ENCODE data around the gene SIRPG.
"Not testable (repeated sequence)": the region's sequence is repeated elsewhere in the genome, so short reads cannot be mapped to it uniquely, and the experiment has no call there.

Gene SIRPG

DNA sequence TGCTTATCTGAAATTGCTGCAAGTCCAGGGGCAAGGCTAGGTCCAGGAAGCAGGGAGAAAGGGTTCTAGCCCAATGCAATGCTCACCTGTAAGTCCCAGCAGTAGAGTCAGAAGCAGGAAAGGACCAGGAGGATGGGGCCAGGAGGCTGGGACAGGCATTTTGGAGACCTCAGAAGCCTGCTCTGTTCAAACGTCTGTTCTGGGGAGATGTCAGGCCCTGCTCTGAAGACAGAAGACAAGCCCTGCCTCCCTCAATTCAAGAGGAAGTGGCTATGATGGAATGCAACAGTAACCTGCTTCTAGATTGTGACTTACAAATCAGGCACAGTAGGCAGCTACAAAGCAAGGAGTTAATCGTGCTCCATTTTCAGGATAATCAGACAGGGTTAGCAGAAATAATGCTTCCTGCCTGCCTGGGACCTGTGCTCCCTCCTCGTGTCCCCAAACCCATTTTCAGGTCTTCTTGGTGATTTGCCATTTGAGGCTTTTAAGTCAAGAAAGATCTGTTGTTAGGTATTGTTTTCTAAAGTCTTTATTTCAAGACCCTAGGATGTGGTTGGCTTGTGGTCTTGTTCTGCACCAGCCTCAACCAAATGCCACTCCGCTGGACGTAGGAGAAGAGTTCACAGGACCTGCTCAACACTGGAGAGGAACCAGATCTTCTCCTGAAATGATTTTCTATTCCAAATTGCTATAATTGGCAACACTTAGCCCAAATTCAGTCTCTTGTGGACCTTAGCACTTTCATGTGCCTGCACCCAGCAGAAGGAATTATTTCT, at the start of gene SIRPG:
Gene SIRPG, minus strand, starts transcription at position 224 of the 779 bp plus-strand sequence. Its CDS starts 65 bp downstream, at position 159.
- DNase-seq = no peak
- intact Hi-C loops (cut with DNase I) = no loop called here

DNA sequence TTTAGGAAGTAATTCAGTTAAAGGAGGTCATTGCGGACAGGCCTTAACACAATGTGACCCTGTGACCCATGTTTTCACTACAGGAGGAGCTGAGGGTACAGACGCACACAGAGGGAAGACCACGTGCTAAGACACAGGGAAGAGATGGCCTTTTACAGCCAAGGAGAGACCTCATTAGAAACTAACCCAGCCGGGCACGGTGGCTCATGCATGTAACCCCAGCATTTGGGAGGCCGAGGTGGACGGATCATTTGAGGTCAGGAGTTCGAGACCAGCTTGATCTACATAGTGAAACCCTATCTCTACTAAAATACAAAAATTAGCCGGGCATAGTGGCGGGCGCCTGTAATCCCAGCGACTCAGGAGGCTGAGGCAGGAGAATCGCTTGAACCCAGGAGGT, 49.3 kb upstream of the SIRPG start:
- intact Hi-C loops (cut with DNase I); DNase-seq: not testable (repeated sequence)

DNA sequence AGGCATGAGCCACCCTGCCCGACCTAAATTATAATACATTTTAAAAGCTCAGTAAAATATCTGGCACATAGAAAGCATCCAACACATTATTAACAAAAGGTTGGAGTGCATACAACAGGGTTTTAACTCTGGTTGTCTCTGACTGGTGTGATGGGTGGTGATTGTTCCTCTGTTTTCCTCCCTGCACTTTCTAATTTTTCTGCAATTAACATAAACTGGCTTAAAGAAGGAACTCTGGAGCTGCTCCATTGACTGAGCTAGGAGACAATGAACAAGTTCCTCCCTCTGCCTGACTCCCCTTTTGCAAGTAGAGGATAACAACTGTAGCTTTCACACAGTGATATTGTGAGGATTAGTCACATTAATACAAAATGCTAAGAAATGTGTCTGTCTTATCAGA, 48.5 kb upstream of the SIRPG start:
- intact Hi-C loops (cut with DNase I) = no loop called here
- no peak for DNase-seq

DNA sequence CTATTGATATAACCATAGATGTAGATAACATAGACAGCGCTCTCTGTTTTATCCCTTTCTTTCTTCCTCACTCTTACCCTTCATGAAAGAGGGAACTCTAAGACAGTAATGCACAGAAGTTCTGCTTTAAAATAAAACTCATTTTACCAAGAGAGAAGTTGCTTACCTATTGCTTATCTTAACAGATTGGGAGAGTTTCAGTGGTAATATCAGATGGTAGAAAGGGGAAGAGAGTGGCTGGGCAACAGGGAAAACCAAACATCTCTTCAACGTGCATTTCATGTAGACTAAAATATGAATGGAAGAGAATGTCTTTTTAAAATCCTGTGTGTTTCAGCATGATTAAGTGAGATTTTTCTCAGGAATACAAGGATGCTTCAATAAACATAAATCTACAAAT, 45.3 kb upstream of the SIRPG start:
- DNase-seq = no peak
- intact Hi-C loops (cut with DNase I) = no loop called here

DNA sequence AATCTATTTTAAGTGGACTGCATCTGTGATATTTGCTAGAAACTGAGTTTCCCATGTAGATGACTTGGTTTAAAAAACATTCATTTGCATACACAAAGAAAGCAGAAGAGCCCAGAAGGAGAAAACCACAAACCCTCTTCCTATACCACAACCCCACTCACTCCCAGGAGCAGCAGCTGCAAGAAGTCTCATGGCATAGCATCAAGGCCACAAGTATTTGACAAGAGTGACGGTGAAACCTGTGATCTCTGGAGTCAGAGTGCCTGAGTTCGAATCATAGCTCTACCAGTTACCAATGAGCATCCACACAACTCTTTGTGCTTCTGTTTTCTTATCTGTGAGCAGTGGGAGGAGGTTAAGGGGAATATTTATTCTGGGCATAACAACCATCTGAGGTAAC, 44.7 kb upstream of the SIRPG start:
- no peak for DNase-seq
- intact Hi-C loops (cut with DNase I) = no loop called here

DNA sequence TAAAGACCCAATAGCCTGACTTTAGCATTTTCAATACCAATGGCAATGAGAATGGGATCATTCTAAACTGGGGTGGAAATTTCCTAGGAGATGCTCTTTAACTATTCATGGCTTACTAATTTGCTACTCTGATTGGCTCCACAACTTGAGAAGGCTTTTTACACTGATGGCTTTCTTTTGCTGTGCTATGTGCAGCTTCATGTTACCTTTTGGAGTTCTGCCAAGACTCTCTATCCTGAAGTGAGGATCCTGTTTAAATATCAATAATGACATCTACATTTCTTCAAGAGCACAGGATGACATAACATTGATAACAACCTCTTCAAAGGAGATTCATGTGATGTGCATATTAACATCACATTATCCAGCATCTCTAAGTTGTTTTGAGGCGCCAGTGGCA, 43.4 kb upstream of the SIRPG start:
- intact Hi-C loops (cut with DNase I) = no loop called here
- no peak for DNase-seq

DNA sequence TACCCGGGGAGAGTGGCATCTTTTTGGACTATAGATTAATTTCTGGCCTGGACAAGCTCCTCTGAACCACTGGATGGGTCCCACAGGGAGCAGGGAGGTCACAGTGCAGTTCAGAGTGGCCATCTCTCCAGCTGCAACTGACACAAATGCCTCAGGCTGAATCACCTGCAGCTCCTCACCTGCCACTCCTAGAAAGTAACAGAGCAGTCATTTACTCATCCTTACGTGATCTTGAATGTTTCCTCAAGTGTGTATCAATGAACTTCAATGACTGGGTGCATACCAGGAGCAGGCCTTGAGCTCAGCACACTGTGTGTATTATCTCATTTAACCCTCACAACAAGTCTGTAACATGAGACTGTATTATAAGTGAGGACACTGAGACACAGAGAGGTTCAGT, 40.0 kb upstream of the SIRPG start:
- intact Hi-C loops (cut with DNase I) = no loop called here
- DNase-seq = no peak

DNA sequence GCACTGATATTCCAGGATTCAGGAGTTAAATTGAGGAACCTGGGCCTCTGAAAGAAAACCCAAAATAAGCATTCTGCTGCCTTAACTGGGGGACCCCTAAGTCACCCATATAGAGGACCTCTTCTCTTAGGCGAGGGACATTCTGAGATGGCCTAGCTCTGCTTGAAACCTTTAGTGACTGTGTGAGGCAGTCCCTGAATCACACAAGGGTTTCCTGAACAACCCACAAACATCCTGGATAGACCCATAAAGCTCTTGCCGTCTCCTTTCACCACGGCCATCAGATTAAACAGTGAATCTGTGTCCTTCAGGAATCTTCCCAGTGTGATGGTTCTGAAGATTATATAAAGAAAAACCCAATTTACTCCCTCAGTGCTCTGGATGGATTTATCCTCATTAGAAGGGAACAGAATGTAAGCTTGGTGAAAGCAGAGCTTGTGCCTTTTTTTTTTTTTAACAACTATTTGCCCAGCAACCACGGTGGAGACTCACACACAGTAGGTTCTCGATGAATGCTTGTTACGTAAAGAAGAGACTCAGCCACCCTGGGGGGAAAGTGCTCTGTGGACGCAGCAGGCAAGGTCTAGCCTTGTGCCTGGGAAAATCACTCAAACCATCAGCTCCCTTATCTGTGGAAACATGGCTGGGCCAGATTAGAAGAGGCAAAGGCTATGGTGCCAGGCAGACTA, 39.1 kb upstream of the SIRPG start:
- DNase-seq = no peak
- intact Hi-C loops (cut with DNase I) = no loop called here

DNA sequence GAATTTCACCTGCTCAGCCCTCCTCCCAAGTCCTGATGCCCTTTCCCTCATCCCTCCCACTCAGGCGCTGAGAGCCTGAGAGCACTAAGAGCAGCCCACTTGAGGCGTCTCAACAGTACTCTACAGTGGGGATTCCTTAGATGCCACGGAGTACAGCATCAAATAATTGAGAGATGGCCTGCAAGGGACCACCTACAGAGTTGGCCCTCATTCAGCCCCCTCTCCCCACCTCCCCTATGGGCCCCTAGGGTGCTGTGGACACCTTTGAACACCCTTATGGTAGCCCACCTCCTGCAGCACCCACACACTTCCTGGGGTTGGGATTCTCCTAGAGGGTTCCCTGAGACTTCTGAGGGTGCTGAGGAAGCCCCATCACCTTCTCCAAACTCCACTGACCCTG, 37.1 kb upstream of the SIRPG start:
- intact Hi-C loops (cut with DNase I) = no loop called here
- DNase-seq = no peak

DNA sequence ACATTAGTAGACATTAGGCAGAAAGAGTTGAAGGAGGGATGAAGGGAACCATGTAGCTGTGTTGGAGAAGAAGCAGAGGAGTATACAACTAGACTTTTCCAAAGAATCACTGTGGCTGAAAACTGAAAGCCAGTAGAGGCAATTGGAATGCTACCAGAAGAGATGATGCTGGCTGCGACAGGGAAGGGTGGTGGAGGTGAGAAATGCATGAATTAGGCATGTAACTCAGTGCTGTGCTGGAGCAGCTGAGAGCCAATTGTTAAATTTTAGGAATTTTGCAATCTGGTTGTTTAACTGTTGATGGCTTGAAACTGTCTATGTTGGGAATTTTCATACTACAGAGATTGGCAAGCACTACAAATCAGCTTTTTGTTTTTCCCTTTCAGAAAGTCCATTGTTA, 35.8 kb upstream of the SIRPG start:
- no peak for DNase-seq
- intact Hi-C loops (cut with DNase I) = no loop called here

DNA sequence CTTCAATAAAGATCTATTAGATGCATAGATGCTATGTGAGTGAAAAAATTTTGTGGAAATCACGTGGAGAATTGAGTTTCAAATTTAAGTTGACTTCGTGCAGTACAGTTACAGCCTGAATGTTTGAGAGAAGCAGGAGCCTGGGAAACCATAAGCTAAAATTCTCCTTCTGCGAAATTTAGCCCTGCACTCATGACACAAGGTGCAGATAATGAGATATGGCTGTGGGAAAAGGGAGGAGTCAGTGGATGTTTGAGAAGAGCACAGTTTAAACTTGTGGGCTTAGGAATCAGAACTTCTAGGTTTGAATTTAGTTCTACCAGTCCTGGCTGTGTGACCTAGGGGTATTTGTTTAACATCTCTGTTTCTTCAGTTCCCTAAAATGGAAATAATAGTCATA, 32.1 kb upstream of the SIRPG start:
- DNase-seq = no peak
- intact Hi-C loops (cut with DNase I) = no loop called here

DNA sequence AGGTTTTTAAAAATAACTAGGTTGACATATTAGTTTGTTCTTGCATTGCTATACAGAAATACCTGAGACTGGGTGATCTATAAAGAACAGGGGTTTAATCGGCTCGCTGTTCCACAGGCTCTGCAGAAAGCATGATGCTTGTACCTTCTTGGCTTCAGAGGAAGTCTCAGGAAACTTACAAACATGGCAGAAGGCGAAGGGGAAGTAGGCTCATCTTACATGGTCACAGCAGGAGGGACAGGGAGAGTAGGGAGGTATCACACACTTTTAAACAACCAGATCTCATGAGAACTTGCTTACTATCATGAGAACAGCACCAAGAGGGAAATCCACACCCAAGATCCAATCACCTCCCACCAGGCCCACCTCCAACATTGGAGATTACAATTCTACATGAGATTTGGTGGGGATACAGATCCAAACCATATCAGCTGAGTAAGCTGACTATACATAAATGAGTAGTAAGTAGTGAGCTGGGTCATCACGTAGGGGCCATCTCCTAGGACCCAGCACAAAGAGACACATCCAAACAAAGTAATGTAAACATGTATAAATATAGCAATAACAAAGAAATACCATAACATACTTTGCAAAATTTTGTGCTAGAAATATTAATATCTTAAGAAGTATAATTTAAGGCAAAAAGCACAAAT, 31.4 kb upstream of the SIRPG start:
- no peak for DNase-seq
- intact Hi-C loops (cut with DNase I) = no loop called here

DNA sequence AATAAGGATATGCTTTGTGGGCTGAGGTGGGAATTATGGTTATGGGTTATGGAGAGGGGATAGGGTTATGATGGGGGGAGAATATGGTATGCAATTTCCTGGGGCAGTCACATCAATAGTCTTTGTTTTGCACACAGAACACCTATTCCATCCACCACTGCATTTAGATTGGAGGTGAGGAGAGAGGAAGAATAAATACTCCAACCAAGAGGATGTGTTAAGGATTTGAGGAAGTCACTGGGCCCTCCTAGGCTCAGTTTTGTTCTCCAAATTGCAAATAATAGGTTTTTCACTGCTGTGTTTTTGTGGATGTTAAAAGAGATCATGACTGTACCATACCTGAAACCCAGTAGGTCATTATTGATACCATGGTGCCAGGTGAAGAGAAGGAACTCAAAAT, 29.5 kb upstream of the SIRPG start:
- no peak for DNase-seq
- intact Hi-C loops (cut with DNase I) = no loop called here

DNA sequence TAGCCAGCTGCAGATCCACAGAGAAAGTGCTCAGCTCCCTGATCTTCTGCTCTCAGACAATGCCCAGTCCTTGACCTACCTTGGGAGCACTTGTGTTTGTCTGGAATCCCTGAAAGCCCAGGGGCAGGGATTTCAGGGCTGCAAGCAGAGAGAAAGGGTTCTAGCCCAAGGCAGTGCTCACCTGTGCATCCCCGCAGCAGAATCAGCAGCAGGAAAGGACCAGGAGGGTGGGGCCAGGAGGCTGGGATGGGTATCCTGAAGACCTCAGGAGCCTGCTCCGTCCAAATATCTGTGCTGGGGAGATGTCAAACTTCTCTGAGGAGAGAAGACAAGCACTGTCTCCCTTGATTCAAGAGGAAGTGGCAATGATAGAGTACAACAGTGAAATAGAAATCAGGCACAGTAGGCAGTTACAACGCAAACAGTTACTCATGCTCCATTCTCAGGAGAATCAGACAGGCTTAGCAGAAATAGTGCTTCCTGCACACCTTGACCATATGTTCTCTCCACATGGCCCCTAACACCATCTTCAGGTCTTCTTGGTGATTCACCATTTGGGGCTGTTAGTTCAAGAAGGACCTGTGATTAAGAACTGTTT, 28.7 kb upstream of the SIRPG start:
- DNase-seq = no peak
- intact Hi-C loops (cut with DNase I) = no loop called here

DNA sequence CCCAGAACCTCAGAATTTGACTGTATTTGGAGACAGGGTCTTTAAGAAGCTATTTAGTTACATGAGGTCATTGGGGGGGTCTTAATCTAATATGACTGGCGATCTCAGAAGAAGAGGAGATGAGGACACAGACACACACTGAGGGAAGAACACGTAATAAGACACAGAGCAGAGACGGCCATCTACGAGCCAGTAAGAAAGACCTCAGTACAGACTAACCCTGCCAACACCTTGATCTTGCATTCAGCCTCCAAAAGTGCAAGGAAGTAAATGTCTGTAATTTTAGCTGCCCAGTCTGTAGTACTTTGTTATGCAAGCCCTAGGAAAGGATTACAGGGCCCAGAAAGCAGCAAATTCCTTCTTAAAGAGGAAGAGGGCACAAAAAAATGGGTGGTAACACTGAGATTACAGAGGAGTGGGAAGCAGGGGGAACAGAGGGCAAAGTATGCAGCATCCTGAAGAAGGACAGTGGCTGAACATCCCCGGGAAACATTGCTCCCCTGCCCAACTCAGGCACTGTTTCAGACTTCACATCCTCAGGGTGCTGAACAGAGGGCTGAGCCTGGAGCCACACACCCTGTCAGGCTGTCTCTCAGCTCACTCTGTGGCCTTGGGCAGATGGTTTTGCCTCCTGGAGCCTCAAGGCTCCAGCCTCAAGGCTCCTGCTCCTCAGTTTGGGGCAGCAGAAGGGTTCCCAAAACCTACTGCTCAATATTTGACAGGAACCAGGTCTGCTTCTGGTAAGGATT, 27.9 kb upstream of the SIRPG start:
- intact Hi-C loops (cut with DNase I) = no loop called here
- no peak for DNase-seq

DNA sequence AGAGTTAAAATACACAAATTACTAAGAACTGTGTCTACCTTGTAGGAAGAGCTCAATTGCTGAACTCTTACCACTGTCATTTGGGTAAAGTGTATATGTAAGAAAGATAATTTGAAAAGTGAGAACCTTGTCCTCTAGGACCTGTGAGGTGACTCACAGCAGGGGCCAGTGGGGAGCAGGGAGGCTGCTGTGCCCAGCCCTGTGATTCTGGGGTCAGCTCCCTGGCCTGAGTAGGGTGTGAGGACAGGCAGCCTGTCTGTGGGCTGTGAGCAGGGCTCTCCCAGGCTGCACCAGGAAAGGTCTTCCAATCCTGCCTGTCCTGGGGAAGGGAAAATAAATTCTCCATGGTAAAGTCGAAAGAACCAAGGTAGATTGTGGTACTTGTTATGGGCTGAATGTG, 27.3 kb upstream of the SIRPG start:
- no peak for DNase-seq
- intact Hi-C loops (cut with DNase I) = no loop called here

DNA sequence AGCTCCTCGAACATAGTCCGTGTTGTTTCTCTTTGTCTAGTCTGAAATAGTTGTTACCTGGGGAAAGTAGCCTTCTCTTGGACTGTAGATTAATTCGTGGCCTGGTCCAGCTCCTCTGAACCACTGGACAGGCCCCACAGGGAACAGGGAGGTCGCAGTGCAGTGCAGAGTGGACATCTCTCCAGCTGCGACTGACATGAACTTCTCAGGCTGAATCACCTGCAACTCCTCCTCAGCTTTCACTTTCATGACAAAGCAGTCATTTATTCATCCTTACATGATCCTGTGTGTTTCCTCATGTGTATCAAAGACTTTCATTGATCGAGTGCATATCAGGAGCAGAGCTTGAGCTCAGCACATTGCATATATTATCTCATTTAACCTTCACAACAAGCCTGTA, 19.1 kb upstream of the SIRPG start:
- DNase-seq = no peak
- intact Hi-C loops (cut with DNase I) = no loop called here

DNA sequence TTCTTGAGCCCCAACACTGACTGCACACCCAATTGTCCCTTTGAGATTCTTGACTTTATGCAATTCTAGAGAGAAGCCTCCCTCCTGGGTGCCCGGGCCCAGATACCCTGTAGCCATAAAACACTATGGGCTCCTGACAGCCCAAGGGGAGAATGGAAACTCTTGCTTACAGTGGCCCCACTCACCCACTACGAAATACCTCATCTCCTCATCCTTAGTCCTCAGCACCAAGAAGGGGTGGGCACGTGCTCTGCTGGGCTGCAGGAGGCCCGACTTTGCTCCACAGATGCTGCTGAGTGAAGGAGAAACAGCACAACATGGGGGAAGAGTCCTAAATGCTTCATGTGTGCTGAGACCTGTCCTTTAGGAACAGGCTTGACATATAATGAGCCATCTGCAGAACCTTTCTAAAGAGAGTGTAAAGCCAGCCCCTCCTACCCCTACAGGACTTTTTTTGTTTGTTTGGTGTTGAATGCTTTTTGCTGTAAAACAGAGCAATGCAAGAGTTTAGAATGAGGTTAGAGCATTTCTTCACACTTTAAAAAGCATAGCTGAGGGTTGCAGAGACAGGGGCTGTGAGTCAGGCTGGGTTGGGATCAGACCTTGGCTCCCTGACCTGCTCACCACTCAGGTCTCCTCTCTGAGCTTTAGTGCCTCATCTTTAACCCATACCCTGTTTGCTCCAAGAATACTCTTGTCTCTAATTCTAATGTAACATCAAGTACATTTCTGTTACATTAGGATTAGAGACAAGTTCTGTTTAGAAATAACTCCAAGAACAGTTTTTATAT, 17.6 kb upstream of the SIRPG start:
- DNase-seq = no peak
- intact Hi-C loops (cut with DNase I) = no loop called here

DNA sequence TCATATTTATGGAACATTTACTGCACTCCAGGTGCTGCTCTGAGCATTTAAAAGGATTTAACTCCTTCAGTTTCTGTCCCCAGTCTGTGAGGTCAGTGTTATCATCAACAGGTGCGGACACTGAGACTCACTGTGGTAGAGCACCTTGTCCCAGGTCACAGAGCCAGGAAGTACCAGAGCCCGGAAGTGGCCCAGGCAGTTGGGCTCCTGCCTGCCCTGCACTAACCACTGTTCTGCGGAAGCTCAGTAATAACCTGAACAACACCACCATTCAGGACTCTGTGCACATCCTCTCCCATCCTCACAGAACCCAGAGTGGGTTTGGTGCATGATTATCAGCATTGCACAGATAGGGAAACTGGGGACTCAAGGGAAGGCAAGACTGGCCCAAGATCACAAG, 16.8 kb upstream of the SIRPG start:
- intact Hi-C loops (cut with DNase I) = no loop called here
- DNase-seq = no peak

Measured in head of caudate nucleus (tissue), 42 donors.